Metanephros (tissue), 1 donor: ENCODE data around the gene GYPB. TPM values are rescaled to one million over a fixed set of nuclear protein-coding genes. Genes with fewer than 3 reads are reported as not detected.

Experiments
- total RNA-seq: library from RNA; depleted of rRNA; stranded (reverse); fragments of >200 nt; gene quantifications from one replicate; pipeline ENCODE4 v1.2.3, GENCODE V29; 2014

The GYPB gene
- total RNA-seq = 23.6 TPM

DNA sequence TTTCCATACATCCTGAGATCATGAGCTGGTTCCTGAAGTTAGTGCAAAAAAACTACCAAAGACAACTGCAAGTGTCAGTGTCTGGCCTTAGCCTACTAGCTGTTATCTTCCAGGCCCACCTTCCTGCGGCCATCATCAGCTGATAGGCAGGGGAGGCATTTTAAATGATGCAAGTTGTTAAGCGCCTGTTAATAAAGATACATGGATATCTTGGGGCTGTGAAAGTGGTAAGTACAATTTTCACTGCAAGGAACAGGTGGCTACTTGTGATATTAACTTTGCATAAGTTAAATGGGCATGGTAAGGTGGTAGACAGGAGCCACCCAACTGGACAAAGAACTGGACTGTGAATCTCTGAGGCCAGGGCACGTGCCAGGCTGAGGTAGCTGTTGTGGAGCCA lies at the start of gene GYPB:
TSS of gene GYPB (minus strand) at position 104 of the 400 bp plus-strand sequence. CDS start at position 11, 93 bp downstream.

Other genes with a start within 250 kb of the GYPB start
- 2.2 TPM for gene GYPE, start 113.8 kb downstream of the GYPB start, total RNA-seq
- gene GYPA, start 121.3 kb upstream of the GYPB start, total RNA-seq = 12.8 TPM